ENCODE data around the gene WFS1.

DNA sequence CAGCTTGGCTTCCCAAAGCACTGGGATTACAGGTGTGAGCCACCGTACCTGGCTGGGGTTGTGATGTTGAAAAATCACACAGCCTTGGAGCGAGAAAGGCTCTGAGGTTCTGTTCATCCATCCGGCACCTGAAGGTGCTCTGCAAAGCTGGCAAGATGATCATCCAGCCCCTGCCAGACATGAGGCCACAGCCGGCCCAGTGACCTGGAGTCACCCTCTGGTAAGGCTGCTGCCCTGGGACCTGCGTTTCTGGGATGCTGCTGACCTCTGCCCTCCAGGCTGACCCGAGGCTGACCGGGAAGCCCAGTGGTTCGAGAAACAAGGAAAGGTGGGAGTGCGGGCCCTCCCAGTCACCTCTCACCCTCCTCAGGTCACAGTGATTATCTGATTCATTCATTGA lies 13.5 kb upstream of the WFS1 start:
- TF ChIP-seq, protein P1, sequence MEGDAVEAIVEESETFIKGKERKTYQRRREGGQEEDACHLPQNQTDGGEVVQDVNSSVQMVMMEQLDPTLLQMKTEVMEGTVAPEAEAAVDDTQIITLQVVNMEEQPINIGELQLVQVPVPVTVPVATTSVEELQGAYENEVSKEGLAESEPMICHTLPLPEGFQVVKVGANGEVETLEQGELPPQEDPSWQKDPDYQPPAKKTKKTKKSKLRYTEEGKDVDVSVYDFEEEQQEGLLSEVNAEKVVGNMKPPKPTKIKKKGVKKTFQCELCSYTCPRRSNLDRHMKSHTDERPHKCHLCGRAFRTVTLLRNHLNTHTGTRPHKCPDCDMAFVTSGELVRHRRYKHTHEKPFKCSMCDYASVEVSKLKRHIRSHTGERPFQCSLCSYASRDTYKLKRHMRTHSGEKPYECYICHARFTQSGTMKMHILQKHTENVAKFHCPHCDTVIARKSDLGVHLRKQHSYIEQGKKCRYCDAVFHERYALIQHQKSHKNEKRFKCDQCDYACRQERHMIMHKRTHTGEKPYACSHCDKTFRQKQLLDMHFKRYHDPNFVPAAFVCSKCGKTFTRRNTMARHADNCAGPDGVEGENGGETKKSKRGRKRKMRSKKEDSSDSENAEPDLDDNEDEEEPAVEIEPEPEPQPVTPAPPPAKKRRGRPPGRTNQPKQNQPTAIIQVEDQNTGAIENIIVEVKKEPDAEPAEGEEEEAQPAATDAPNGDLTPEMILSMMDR (IDR thresholded peaks at IDR 0.05) = no peak
- TF ChIP-seq POLR2A (IDR thresholded peaks at IDR 0.05) (no peak), EP300 (IDR thresholded peaks at IDR 0.05) (no peak)
